GM21717 (cell line): ENCODE data around the gene TMEM98.
"Not testable (repeated sequence)": the region's sequence is repeated elsewhere in the genome, so short reads cannot be mapped to it uniquely, and the experiment has no call there.

Experiments
- ATAC-seq: cut with Tn5 transposase; IDR thresholded peaks from one replicate; pipeline ENCODE4 v1.9.1; 2021; ENCODE audit warnings: mild to moderate bottlenecking, moderate library complexity; ENCODE audit not compliant: unreplicated experiment

The TMEM98 gene, protein sequence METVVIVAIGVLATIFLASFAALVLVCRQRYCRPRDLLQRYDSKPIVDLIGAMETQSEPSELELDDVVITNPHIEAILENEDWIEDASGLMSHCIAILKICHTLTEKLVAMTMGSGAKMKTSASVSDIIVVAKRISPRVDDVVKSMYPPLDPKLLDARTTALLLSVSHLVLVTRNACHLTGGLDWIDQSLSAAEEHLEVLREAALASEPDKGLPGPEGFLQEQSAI

DNA sequence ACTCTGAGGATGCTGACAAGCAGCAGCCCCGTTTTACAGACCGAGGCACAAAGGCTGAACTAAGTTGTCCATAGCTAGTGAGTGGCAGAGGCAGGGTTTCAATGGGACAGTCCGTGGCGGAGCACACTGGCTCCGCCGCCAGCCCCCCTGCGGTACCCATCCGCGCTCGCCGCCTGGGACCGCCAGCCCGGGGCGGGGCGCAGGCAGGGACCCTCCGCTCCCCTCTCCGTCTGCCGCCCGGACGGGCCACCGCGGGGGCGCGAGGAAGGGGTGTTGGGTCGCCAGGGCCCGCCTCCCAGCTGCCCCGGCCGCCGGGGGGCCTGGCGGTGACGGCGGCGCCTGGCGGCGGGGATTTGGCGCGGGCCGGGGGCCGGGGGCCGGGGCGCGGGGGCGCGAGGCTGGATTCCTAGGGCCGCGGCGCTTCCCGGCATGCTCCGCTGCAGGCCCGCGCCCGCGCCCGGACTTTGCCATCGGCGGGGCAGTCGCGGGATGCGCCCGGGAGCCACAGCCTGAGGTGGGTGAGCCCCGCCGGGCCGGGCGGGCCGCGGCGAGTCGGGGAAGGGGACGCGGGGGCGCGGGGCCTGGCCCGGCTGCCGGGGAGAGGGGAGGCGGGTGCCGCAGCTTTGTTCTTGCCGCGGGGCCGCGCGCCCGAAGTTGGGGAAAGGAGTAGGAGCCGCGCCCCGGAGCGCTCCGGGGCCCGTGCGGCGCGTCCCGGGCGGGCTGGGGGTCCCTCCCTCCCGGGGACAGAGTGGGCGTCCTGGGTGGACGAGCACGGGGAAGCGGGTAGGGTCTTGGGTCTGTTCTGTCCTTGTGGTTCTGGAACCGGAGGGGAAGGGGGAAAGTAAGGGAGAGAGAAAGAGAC is at the start of gene TMEM98:
TSS of gene TMEM98 (plus strand) at position 430 of the 862 bp plus-strand sequence. CDS start 3,376 bp downstream, outside the sequence.
- no peak for ATAC-seq

DNA sequence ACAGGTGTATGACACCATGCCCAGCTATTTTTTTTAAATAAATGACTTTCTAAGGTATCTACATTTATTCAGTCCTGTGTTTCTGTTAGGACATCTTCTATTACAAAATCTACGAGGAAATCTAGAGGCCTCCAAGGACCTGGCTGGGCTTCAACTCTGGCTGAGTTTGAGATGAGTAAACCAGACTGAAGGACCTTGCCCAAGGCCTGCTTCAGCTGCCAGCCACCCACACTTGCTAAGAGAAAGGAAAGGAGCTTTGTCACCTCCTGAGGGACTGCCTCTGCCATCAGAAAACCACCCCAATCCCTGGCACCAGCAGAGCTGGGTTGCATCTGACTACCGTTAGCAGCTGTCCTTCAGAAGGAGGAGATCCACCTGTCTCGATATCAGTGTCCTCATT is 49.7 kb upstream of the TMEM98 start:
- no peak for ATAC-seq

DNA sequence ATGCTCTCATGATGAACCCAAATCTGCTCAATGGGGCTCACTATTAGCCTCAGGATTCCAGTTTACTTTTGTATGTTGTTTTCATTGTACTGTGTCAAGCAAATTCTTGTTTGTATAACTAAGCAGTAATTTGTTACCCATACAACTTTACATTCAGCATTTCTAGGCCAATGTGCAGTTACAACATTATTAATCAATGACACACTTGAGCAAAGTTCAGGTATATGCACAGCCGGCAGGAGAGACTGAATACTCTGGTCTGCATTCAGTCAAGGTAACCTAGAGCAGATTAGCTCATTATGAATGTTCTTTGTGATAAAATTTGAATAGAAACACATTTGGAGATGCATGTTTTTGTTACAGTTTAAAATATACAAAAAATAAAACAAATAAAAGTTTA is 48.8 kb upstream of the TMEM98 start:
- no peak for ATAC-seq

DNA sequence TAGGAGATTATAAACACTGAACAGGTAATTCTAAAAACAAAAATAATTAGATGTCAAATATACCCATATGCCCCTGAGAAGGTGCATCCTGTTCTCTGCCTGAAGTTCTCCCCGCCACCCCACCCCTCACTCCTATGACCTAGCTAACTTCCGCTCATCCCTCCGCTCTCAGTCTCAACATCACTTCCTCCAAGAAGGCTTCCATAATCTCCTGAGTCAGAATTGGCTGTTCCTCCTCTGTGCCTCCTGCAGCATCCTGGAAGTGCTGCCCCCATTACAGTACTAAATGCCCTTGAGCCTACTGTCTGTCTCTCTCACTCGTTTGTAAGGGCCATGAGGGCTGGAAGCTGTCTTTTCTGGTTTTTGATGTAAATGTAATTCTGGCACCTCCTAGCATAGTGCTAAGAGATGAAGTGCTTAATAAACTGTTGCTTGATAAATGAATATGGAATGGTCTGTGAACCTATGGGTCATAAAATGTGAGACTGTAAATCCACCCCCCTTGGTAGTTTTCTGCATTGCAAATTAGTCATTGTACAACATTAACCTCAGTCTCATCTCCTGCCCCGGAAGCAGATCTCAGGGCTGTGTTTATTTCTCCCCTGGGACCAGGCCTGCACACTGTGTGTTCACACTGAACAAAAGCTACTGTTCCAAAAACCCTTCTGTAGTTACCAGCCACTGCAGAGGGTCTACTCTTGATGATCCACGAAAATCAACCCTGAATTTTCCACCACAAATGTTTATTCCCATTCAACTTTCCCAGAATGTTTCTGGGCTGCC is 47.1 kb upstream of the TMEM98 start:
- ATAC-seq: no peak

DNA sequence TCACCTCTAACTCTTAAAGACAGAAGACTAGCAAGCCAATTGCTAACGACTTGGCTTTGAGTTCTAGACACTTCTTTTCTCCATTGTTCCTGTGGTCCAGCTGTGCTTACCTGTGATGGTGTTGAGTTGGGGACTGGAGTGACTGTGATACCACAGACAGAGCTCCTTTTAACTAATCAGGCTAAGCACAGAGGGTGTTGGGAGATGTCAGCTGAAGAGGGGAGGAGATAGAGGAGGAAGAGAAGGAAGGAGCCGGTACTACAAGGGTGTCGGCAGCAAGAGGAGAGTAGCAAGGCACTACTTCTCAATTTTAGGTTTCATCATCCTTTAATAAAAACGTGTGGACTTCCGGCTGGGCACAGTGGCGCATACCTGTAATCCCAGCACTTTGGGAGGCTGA is 45.9 kb upstream of the TMEM98 start:
- no peak for ATAC-seq

DNA sequence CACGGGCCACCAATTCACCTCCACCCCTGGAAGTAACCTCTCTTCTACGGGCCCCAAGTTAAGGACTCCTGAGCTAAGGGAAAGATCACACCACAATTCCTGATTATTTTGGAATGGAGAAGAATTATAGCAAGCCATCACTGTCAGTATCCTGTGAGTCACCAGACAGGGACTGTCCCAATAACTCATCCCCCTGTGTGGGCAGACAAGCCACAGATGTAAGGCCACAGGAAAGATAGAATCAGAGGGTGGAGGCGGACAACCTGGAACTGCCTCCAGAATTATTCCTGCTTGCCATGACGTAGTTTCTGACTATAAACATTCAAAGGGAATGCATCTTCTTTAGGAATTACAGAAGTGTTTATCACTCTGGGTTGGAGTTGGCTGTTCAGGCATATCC is 45.2 kb upstream of the TMEM98 start:
- no peak for ATAC-seq

DNA sequence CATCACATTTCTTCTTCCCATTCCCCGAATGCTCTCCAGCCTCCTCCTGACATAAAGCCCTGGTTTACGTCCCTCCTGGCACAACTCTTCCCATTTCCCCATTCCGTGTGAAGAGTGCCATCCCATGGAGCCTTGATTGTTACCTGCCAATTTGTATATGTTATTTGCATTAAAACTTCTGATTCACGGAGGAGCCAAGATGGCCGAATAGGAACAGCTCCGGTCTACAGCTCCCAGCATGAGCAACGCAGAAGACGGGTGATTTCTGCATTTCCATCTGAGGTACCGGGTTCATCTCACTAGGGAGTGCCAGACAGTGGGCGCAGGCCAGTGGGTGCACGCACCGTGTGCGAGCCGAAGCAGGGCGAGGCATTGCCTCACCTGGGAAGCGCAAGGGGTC is 41.0 kb upstream of the TMEM98 start:
- ATAC-seq: not testable (repeated sequence)

DNA sequence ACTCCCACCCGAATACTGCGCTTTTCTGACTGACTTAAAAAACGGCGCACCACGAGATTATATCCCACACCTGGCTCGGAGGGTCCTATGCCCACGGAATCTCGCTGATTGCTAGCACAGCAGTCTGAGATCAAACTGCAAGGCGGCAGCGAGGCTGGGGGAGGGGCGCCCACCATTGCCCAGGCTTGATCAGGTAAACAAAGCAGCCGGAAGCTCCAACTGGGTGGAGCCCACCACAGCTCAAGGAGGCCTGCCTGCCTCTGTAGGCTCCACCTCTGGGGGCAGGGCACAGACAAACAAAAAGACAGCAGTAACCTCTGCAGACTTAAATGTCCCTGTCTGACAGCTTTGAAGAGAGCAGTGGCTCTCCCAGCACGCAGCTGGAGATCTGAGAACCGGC is 40.5 kb upstream of the TMEM98 start:
- not testable (repeated sequence) for ATAC-seq

DNA sequence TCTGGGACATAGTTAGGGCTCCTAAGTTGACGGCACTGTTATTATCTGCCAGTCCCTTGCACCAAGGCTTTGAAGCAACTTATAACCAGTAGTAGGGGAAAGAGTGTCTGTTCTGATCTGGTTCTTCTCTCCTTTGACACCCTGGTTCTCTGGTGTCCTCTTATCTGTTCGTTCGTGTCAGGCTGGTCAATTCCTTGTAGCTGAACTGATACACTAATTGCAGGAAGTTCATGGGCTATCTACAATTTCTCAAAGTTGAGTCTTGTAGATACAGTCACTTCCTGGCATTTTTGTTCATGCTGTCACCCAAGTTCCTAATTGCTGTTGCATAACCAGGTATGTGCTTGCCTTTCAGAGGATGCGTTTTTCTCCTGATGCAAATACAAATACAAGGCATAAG is 33.7 kb upstream of the TMEM98 start:
- ATAC-seq: no peak

DNA sequence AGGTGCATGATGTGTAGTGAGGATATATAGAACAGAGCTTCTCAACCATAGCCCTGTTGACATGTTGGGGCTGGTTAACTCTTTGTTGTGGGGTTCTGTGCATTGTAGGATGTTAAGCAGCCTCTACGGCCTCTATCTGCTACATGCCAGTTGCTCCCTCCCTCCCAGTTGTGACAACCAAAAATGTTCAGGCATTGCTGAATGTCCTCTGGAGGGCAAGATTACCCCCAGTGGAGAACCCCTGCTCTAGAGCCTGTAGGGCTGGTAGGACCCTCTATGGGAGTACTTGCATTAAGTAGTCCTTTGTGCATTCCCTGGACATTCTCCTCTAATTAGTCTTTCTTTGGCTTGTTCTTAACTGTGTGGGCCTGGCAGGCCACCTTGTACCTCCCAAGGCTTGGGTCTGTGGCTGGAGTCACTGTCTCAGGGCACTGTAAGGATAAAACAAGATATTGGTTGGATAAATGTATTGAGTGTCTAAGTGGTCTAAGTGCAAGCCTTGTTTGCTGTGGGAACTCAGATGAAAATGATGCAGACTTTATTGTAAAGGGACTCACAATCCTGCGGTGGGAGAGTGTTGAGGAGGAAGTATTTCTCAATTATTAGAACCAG is 31.2 kb upstream of the TMEM98 start:
- ATAC-seq: no peak

DNA sequence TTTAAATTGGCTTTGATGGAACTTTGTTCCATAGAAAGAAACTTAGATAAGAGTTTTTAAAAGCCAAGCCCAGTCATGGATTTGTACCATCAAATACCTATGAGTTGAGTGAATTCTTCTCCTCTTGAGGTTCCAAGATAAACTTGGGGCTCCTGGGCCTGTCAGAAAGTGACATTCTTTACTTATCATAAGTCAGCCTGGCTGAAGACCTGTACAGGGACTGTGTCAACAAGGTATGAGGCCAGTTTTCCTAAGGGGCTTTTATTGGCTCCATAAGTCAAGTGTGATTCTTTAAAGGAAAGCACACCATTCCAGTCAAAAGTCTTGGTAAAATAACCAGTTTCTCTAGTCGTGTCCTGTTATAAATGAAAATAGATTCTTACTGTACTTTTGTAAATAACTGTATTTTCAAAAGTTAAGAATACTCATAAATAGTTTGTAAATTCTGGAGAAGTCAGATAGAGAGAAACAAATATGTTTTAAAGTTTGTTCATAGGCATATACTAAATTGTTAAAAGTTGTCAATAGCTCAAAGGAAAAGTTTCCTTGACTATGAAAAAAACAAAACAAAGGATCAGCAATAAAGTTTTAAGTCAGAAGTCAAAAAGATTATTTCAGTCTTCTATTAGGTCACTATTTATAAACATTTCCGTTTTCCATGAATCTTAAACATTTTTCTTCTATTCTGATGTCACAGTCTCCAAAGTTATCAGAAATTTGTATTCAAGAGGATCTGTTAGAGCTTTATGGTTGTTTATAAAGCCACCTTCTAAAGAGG is 28.5 kb upstream of the TMEM98 start:
- ATAC-seq: no peak

DNA sequence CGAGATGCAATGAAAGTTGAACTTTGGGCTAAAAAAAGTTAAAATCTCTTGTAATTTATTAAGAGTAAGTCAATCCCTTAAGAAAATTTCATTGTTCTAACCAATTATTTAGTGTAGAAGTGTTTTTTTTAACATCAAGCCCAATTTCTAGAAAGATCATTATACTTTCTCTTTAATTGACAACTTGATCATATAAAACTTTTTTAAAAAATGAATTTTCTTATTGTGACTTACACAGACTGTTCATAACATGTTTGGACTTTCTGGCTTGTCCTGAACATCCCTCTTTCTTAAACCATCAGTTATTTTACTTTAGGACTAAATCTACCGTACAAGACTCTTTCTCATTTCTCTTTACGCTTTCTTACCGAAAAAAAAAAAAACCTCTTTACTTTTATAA is 26.2 kb upstream of the TMEM98 start:
- no peak for ATAC-seq

DNA sequence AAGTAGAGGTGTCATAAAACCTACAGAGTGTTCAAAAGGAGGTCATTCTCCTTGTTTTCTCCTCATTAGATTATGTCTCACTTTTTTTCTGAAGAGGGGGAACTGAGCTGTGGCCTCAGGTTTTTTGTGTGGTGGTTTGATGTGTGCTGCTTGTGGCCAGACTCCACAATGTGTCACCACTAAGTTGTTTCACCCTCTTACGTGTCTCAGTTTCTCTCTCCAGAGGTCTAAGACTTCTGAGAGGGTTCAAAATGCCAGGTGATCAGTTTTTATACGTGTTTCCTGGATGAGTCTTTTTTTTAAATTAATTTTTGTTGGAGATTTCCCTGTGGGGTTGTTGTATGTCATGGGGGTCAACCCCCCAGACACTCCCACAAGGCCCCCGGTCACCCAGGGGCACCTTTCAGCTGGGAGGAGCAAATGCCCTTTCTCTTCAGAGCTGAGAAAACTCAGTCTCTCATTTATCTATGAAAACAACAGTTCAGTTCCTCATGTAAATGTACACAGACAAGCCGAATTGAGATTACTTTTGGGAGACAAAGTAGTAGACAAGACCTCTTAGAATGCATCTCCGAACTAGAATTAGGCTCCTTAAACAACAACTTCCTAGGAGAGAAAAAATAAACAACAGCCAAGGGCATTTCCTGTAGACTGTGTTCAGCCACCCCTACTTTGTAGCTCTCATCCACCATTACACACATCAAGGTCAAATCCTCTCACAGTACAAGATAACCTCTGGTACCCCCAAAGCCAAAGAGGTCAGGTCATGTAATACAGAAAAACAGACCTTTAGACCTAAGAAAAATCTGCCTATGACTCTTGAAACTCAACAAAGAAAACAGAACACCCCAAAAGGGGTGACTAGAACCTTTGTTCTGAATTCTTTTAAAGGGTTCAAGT is 23.9 kb upstream of the TMEM98 start:
- ATAC-seq: no peak

DNA sequence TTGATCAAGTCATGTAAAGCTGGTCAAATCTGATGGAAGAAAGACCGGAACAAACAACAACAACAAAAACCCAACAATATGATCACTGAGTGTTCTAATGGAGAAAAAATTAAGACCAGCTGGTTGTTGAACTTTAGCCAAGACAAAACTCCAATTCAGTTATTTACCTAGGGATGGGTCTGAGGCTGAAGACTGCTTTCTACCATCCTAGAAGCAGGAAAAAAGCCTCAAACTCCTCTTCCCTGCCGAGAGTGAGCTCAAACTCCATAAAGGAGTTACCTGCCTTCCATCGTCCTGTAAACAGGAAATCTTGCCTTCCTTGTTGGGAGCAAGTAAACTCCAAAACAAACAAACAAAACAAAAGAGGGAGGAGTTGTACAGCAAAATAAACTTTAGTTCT is 23.1 kb upstream of the TMEM98 start:
- ATAC-seq: no peak

DNA sequence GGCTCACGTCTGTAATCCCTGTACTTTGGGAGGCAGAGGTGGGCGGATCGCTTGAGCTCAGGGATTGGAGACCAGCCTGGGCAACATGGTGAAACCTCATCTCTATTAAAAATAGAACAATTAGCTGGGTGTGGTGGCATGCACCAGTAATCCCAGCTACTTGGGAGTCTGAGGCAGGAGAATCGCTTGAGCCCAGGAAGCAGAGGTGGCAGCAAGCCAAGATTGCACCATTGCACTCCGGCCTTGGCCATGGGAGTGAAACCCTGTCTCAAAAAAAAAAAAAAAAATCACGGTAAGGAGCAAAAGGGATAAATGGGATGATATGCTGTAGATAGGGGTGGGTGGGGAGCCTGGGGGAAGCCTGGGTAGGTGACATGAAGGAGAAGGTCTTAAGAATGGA is 20.4 kb upstream of the TMEM98 start:
- ATAC-seq: no peak

DNA sequence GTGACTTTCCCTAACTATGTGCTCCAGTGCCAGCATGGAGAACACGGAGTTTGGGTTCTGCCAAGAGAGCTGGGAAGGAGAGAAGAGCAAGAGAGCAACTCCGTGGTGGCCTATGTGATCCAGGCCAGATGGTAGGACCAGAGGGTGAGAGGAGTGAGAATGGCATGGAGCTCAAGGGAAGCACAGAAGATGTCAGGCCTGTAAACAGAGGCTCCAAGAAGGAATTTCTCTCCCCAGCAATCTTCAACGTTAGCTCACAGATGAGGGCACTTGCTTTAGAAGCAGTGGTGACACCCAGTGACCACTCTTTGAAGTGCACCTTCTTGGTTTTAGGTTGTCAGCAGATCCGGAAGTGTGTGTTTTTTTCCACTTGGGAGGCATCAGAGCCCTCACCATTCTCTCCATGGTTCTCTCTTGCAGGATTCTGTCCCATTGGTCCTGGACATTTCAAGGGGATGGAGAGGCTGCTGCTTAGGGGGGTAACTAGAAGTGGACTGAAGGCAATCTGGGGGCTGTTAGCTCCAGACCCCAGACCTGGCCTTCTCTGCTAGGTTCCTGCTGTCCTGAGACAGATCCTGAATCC is 18.1 kb upstream of the TMEM98 start:
- no peak for ATAC-seq

DNA sequence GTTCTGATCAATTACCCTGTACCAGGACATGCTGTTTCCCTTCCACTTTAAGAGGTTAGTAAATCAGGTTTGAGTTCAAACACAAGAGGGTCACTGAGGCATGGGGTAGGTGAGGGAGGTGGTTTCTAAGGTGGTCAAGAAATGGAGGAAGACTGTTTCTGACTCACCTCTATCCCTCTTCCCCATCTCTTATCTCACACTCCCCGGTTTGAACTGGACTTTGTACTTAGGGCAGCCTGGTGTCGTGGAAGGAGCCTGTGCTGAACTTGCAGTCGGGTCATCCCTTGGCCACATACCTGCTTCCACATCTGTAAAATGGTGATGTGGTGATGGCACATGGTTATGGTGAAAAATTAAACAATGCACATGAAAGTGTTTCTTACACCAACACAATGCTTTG is 17.2 kb upstream of the TMEM98 start:
- no peak for ATAC-seq

DNA sequence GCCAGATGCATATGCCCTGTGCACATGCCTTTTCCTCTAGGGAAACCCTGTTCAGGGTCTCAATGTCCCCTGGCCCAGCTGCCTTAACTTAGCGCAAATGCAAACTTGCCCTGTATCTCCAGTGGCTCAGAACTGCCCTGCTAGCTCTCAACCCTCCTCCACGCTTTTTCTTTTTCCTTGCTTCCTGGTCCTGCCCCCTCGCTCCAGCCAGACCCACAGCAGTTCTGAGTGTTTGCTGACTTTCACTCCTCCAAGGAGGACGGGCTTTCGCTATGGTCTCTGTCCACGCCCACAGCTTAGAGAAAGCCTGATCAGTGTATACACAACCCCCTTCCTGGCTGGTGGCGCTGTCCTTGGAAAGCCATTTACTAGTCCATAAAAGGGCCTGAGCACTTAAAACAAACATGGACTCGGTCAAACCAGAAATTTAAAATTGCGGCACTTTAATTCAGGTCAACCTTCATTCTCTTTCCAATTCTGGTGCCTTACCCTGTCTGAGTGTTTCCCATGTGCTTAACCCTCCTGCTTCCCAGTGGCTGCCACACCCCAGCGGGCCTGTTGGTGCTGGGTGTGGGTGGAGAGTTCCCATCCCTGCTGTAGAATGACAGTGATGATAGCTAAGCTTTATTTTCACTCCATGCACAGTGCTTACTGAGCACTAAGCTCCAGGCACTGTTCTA is 15.6 kb upstream of the TMEM98 start:
- ATAC-seq: no peak

DNA sequence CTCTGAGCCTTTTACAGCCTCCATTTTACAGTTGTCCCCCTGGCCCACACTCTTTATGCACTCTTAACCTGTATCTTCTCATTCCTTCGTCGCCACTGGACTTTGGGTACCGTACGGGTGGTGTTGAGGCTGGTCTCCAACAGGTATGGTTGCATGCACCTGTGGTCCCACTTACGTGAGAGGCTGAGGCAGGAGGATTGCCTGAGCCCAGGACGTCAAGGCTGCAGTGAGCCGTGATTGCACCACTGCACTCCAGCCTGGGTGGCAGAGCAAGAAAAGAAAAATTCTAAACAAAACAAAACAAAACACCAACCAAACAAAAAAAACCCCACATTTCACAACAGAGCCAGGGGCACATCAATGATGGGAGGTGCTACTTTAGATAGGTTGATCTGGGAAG is 14.4 kb upstream of the TMEM98 start:
- no peak for ATAC-seq
